NCI-H526 (cell line): ENCODE data around the gene ADGB.
A peak's percentile ranks its signal among the peaks of the same experiment; 100 is the strongest.
"Not testable (repeated sequence)": the region's sequence is repeated elsewhere in the genome, so short reads cannot be mapped to it uniquely, and the experiment has no call there.

ENCODE experiments used
- DNase-seq, 2 experiments: peaks; one replicate each; lab custom pipeline; 2025; lab: John Stamatoyannopoulos, UW

The ADGB gene

DNA sequence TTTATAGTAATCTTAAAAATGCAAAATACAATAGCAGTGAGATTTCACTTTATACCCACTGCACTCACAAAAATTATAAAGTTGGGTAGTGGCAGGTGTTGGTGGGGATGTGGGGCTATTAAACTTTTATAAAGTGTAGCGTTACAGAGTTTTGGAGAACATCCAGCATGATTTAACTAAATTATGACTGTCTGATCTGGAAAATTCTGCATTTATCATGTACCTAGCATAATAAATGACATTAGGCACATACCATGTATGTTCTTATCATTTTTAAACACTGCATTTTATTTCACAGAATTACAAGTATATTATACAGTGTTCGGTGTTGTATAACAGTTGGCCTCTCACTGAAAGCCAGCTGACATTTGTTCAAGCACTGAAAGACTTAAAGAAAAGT, 169.9 kb downstream of the ADGB start:
- DNase-seq: no peak

DNA sequence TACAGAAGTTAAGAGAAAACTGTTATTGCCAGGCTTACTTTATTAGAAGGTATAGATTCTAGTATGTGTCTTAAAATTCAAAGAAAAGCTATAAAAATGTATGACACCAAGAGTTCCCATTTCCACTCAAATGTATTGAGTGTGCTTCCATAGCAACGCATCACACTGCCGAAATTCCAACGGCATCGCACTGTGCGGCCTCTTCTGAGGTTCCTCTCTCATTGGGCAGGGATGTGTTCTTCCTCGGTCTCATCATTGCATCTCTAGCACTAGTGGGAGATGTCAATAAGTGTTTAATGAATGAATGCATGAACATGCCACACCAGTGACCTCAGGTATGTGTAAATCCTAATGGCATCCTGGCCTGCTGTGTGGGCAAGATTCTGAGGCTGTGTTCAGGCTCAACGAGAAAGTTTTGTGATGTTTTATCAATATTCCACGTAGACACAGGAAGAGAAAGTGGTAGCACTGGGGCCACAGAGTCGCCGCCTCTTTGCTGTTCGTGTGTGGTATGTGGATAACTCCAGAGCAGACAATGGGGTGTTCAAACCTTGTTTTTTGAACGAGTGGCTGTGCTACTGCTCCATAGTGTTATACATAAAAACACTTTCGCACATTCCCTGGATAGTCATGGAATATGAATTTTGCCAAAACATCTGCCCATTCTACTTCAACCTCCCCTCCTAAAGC, 171.6 kb downstream of the ADGB start:
- no peak for DNase-seq

DNA sequence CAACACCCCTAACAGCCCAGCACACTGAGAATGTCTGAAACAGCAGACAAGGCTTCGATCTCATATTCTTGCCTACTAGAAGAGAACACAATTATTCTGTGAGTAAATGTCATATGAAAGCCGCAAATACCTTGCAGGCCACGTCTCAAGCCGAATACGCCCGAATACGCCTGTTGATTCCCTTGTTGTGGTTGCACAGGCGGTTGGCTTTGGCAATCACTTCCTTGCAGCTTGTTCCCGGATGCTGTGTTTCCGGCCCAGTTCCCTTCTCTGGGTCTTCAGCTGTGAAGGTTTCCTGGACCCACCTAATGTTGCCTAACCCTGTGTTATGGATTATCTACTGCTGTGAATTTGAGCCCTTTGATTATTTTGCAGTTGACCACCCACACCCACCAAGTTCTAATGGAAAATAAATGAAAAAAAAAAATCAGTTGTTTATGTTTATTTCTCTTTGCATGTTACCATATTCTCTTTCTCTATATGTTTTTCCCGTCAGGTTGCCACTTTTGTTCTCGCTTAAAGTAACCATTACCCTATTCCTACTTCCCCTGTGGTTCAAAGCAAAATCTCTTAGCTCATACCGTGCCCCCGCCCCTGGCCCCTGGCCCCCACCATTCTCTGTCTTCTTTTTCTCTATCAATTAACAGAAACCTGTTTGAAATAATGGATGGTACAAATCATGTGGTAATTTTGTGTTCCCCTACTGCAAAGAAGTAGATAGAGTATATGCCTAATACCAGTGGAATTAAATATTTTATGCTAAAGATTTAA, 172.4 kb downstream of the ADGB start:
- DNase-seq: no peak

DNA sequence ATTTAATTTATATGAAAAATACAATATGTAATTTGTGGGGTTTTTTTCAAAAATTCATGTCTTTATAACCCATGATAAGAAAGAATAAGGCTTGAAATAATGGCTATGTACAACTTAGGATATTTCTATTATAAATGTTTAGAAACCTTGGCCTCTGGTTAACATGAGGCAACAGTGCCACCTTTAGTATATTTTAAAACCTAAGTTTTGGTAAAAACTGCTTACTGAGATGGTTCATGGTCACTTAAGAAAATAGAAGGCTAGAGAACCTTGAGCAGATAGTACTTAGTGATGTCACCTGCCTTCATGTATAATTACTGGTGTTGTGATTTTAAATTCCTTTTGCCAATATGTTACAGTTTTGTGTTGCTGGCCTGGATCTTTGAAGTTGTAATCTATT, 176.4 kb downstream of the ADGB start:
- no peak for DNase-seq

DNA sequence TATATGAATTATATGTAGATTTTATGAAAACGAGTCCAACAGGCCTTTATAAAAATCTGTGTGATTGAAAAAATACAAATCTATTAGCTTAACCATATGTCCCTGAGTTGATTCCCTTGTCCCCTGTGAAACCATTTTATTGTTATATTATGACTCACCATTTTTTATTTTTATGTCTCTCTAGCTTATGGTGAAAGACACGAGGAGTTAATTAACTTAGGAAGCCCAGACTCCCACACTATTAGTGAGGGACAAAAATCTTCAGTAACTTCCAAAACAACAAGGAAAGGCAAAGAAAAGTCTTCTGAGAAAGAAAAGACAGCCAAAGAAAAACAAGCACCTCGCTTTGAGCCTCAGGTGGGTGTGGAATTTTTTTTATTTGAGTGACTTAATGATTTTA, 183.1 kb downstream of the ADGB start:
- no peak for DNase-seq

DNA sequence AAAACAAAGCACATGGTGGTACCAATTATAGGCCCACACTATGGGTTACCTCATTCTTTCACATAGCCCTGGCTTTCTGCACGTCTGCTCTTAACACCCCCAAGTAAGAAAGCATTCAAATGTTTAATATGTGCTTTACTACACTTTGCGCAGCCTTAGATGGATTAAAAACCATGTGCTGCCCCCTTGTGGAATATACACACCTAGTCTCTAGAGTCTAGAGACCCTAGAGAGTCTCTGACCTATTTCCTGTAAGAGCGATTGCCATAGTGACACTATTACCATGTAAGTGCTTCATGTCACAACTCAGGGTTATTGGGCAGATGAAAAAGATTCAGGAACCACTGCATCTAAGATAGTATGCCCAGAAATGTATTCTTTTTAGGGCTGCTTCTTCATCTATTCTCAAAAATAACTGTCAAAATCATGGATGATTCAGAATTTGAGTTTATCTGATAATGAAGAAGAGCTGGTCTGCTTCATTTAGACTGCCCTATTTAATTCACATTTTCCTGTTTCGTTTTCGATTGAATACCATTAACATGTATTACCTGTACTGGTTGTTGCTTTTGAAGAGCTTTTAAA, 186.3 kb downstream of the ADGB start:
- DNase-seq: peak; percentile 44 to 83

DNA sequence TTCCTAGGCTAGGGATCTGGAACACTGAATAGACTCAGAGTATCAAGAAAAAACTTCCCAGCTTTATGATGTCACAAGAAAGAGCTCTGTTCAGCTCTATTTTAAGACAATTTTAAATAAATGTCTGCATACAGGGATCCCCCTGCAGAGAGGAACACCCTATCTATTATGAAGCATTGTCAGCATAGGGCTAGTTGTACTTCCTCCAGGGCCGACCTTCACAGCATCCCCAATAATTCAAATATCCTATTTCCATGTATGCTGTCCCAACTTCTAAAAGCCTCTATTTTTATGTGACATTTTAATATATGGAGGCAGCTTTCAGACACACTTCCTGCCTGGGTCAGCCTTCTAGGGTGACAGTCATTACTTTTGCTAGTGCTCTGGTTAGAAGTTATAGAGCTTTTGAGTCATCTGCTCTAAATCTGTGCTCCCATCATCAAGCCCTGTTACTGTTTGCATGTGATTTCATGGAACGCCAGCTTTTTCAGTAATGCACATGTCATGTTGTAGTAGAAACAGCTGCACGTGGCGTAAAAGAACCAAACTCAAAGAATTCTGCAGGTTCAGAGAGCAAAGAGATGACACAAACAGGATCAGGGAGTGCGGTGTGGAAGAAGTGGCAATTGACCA, 189.2 kb downstream of the ADGB start:
- no peak for DNase-seq

DNA sequence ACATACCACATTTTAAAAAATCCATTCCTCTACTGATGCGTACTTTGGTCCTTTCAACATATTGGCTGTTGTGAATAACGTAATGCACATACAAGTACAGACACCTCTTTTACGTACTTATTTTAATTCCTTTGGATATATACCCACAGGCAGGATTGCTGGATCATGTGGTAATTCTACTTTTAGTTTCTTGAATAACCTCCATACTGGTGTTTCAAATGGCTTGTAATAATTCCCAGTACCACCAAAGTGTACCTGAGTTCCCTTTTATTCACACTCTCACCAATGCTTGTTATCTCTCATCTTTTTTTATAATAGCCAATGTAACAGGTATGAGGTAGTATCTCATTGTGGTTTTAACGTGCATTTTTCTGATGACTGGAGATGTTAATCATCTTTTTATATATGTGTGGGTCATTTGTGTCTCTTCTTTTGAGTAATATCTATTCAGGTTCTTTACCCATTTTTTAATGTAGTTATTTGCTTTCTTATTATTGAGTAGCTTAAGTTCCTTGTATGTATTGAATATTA, 191.9 kb downstream of the ADGB start:
- no peak for DNase-seq

DNA sequence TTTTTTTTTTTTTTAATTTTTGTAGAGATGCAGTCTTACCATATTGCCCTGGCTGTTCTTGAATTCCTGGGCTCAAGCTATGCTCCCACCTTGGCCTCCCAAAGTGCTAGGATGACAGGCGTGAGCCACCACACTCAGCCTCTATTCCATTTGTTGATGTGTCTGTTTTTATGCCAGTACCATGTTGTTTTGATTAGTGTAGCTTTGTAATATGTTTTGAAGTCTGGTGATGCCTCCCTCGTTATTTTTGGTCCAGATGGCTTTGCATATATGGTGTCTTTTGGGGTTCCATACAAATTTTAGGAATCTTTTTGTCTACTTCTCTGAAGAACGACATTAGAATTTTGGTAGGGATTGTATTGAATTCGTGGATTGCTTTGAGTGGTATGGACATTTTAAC, 193.2 kb downstream of the ADGB start:
- DNase-seq: no peak

DNA sequence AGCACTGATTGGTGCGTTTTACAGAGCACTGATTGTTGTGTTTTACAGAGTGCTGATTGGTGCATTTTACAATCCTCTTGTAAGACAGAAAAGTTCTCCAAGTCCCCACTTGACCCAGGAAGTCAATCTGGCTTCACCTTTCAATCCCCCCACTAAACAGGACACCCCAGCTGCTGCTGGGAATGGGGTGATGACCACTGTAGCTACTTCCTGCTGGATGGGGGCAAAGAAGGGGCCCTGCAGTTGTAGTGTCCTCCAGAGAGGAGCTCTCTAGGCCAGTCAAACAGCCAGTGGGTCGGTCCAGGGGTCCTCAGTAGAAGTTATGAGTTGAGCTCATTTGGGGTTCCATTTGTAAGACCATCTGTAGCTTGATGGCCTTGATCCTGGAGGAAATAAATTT, 194.4 kb downstream of the ADGB start:
- not testable (repeated sequence) for DNase-seq

DNA sequence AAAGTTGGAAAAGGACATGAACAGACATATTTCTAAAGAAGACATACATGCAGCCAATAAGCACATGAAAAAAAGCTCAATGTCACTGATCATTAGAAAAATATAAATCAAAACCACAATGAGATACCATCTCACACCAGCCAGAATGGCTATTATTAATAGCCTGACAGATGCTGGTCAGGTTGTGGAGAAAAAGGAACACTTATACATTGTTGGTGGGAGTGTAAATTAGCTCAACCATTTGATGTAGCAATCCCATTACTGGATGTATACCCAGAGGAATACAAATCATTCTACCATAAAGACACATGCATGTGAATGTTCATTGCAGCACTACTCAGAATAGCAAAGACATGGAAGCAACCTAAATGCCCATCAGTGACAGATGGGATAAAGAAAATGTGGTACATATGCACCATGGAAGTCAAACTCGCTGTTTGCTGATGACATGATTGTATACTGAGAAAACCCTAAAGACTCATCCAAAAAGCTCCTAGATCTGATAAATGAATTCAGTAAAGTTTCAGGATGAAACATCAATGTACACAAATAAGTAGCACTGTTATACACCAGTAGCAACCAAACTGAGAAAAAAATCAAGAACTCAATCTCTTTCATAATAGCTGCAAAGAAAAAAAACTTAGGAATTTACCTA, 196.8 kb downstream of the ADGB start:
- no peak for DNase-seq

DNA sequence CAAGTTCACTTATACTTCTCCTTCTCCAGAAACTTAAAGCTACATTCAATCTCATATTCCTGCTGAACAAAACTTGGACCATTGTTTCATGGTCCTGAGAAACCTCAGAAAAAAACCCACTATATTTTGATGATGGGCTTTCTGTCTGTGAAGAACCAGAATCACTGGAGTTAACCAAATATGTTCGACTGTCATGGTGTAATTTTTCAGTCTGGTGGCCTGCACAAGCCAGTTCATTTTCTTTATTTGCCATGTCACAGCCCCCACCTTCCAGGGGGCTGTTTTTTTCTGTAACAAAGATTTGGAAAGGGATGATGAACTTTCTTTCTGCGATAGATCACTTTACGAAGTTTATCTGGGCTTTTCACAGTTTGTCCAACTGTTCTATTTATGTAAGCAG, 204.4 kb downstream of the ADGB start:
- not testable (repeated sequence) for DNase-seq

DNA sequence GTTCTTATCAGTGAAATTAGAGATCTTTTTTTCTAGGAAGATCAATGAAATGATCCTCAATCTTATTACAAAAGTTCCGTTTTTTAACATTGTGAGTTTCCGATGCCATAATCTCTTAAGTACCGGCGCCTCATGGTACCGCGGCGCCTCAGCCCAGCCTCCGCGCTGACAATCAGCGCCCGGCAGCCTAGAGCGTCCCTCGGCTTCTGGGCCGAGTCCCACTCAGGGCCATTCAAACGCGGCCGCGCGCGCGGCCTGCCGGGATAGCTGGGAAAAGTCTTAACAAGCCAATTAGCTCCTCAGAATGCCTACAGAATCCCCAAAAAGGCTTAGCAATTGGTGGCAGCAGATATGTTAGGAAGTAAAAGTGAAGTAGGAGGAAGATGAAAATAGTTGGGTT, 204.8 kb downstream of the ADGB start:
- DNase-seq: no peak

DNA sequence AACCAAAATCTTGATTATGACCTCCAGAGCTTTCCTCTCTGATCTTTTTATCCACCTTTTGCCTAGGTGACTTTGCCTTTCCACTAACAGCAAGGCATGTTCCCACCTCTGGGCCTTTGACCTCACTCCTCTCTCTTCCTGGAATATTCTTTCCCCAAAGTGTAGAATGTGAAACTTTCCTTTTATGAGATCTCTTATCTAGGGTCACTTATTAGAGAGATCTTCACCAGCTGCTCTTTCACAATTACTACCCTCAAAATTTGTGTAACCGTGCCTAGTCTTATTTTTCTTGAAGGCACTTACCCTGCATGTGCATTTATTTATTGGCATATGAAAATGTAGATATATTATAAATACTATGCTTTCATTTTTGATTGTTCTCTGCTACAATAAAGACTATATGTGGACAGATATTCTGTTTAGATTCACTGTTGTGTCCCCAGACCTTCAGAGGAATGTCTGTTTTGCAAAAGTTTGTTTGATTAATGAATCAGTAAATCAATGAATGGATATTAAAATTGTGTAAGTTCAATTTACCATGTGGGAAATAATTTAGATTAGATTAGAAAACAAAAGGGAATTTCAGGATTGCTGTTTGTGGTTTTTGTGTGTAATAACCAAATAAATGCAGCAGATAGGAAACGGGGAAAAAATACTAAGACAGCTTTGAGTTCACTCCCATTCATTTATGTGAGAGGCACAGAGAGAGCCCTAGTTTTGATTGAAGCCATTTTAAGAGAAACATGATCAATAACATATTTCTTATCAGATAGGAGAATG, 207.0 kb downstream of the ADGB start:
- DNase-seq: no peak

DNA sequence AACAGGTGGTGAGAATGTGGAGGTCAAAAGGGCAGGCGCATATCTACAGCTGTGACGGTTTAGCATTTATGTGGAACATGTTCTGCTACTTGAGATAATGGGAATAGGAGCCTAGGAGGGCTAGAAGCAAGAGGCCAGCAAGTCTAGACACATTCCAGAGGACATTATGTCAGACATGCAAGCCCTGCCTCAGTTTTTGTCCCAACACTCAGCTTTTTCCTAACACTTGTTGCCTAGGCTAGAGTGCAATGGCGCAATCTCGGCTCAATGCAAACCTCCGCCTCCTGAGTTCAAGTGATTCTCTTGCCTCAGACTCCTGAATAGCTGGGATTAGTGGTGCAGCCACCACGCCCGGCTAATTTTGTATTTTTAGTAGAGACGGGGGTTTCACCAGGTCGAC, 210.2 kb downstream of the ADGB start:
- DNase-seq: not testable (repeated sequence)

DNA sequence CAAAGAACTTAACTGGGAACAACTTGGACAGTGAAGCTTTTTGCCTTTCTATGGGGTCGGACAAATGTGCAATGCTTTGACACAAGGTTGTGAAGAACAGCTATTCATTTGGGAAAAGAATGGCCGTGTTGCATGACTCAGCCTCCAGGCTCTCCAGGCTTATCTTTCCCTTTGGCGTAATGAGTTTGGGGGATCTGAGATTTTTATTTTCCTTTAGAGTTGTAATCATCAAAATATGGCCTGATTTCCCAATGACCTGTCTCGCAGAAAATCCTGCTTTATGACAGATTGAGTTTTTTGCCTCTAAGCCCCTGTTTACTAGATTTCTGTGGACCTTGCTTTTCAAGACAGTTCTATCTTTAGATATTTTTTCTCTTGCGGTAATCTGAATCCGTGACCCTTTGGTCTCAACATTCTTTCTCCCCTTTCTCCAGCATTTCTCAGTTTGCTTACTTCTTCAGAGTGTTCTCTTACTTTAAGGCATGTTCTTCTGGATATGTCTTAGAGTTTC, 214.1 kb downstream of the ADGB start:
- DNase-seq: not testable (repeated sequence)

DNA sequence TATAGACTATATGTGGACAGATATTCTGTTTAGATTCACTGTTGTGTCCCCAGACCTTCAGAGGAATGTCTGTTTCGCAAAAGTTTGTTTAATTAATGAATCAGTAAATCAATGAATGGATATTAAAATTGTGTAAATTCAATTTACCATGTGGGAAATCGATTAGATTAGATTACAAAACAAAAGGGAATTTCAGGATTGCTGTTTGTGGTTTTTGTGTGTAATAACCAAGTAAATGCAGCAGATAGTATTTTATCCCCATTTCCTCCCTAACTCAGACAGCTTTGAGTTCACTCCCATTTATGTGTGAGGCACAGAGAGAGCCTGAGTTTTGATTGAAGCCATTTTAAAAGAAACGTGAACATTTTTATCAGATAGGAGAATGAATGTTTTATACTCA, 214.8 kb downstream of the ADGB start:
- no peak for DNase-seq

DNA sequence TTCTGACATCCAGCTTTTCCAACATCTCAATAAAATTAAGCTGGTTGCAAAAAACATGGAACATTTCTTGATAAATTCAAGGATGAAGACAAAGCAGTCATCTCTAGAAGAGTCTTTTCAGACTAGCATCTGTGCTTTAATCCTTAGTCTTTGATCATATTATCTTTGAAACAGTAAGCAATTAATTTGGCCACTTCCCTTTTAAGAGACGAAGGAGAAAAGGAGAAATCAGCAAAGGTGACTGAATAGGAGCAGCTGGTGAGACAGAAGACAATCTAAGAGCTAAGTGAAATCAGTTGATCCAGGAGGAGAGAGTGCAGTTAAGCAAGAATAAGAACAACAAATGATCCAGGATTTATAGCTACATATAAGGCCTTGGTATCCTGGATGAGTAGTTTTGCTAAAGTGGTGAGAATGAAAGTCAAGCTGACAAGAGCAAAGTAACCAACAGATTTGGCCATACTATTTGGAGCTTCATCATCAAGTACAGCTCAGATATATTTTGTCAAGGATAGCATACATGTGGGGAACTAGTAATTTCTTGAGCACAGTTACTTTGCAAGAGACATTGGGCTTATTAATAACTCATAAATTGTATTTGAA, 215.5 kb downstream of the ADGB start:
- DNase-seq: no peak

DNA sequence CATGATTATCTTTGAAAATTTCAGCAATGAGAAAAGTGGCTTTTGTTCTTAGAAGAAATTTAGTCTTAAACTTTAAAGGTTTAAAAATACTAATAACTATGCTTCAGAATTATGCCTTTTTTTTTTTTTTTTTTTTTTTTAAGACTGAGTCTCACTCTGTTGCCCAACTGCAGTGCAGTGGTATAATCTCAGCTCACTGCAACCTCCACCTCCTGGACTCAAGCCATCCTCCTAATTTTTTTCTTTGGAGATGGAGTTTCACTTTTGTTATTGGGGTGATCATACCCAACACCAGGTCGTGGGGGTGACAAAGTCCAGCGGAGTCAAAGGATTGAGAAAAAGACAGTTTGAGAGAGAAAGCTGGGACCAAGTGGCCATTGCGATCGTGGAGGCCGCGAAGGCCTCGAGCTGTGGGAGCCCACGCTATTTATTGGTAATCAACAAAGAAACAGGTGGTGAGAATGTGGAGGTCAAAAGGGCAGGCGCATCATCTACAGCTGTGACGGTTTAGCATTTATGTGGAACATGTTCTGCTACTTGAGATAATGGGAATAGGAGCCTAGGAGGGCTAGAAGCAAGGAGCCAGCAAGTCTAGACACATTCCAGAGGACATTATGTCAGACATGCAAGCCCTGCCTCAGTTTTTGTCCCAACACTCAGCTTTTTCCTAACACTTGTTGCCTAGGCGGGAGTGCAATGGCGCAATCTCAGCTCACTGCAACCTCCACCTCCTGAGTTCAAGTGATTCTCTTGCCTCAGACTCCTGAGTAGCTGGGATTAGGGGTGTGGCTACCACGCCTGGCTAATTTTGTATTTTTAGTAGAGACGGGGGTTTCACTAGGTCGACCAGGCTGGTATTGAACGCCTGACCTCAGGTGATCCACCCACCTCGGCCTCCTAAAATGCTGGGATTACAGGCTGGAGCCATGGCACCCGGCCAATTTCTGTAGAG, 217.0 kb downstream of the ADGB start:
- not testable (repeated sequence) for DNase-seq
